ENCODE results near the gene SEC23B.

The SEC23B gene

GRCh38 chr20:18567739-18568091 is 60.0 kb downstream of the SEC23B start:
- TF ChIP-seq, protein P1, sequence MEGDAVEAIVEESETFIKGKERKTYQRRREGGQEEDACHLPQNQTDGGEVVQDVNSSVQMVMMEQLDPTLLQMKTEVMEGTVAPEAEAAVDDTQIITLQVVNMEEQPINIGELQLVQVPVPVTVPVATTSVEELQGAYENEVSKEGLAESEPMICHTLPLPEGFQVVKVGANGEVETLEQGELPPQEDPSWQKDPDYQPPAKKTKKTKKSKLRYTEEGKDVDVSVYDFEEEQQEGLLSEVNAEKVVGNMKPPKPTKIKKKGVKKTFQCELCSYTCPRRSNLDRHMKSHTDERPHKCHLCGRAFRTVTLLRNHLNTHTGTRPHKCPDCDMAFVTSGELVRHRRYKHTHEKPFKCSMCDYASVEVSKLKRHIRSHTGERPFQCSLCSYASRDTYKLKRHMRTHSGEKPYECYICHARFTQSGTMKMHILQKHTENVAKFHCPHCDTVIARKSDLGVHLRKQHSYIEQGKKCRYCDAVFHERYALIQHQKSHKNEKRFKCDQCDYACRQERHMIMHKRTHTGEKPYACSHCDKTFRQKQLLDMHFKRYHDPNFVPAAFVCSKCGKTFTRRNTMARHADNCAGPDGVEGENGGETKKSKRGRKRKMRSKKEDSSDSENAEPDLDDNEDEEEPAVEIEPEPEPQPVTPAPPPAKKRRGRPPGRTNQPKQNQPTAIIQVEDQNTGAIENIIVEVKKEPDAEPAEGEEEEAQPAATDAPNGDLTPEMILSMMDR (IDR thresholded peaks at IDR 0.05; ENCODE audit: control insufficient read depth, extremely low read depth, insufficient read depth): no peak
- DNase-seq (ENCODE audit: low read depth): no peak

GRCh38 chr20:18571009-18571408 is 63.3 kb downstream of the SEC23B start:
- no peak overlapping the region for H3K4me3 ChIP-seq (ENCODE audit: low read depth, low read length)
- no peak for DNase-seq (ENCODE audit: low read depth)
- TF ChIP-seq, protein P1 (IDR thresholded peaks at IDR 0.05; ENCODE audit: control insufficient read depth, extremely low read depth, insufficient read depth): no peak

More at GRCh38 chr20:18567739-18568091, 60.0 kb downstream of the SEC23B start:
- H3K4me3 ChIP-seq (ENCODE audit: low read depth, low read length): peak overlapping the region; percentile 79

DNA sequence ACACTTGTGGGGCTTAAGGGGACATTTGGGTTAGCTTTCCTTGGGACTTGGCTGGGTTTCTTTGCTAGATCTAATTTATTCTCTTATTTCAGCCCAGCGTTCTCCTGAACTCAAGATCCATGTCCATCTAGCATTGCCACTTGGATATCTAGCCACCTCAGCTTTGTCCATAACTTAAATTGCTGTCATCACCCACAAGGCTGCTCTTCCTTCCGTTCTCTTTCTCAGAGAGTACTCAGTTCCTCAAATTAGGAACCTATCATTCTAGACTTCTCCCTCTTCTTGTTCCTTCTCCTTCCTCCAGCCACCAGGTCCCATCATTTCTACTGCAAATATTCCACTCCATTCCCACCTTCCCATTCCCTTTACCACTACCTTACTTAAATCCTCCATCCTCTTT is 63.8 kb downstream of the SEC23B start:
- no peak for DNase-seq (ENCODE audit: low read depth)
- TF ChIP-seq, protein P1 (IDR thresholded peaks at IDR 0.05; ENCODE audit: control insufficient read depth, extremely low read depth, insufficient read depth): no peak
- H3K4me3 ChIP-seq (ENCODE audit: low read depth, low read length): no peak overlapping the region

DNA sequence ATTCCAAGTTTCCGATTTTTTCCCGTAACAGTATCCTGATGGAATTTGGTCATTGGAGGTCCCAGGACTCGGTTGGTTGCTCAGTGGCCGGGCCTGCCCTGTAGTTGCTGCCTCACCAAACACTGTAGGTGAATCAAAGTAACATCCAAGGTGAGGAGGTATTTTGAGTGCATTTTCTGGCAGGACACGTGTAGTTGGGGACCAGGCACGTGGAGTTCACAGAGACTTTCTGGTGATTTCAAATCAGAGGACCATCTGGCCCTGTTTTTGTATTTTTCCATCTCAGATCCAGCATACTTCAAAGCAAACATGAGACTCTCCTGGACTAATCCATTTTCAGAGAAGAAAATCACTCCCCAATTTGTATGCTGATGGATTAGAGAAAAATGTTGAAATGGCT is 70.2 kb downstream of the SEC23B start:
- no peak overlapping the region for H3K4me3 ChIP-seq (ENCODE audit: low read depth, low read length)
- DNase-seq (ENCODE audit: low read depth): no peak
- TF ChIP-seq, protein P1 (IDR thresholded peaks at IDR 0.05; ENCODE audit: control insufficient read depth, extremely low read depth, insufficient read depth): no peak

DNA sequence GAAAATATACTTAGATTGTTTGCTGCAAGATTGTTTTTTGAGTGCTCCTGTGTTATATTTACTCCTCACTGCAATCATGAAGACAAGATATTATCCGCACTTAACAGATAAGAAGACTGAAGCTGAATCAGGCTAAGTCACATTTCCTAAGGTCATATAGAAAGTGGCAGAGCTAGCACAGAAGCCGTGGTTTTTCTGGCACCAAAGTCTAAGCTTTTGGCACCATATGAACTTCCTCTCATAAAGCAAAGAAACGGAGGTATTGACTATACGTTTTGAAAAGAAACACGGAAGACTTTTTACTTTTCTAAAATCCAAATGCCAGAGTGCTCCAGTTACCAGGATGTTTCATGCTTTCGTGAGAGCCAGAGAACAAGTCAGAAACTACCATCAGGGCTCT is 70.8 kb downstream of the SEC23B start:
- TF ChIP-seq, protein P1 (IDR thresholded peaks at IDR 0.05; ENCODE audit: control insufficient read depth, extremely low read depth, insufficient read depth): no peak
- H3K4me3 ChIP-seq (ENCODE audit: low read depth, low read length): no peak overlapping the region
- DNase-seq (ENCODE audit: low read depth): no peak

DNA sequence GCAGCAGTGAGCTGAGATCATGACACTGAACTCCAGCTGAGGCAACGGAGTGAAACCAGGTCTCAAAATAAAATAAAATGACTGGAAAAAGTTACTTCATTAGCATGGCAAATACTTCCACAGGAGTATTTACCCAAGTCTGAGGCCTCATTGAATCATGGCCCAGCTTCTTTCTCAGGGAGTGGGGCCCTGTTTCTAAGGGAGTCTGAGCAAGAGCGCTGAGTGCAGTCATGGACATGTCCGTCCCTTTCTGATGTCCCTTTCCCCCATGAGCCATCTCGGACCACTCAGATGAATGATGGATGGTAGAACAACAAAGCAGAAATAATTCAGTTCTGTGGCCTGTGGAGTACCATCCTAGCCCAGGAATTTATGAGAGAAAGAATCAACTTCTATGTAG is 72.3 kb downstream of the SEC23B start:
- H3K4me3 ChIP-seq (ENCODE audit: low read depth, low read length): no peak overlapping the region
- no peak for DNase-seq (ENCODE audit: low read depth)
- TF ChIP-seq, protein P1 (IDR thresholded peaks at IDR 0.05; ENCODE audit: control insufficient read depth, extremely low read depth, insufficient read depth): no peak

- DNase-seq (ENCODE audit: low read depth): no peak
- no peak overlapping the region for H3K4me3 ChIP-seq (ENCODE audit: low read depth, low read length)
- TF ChIP-seq, protein P1 (IDR thresholded peaks at IDR 0.05; ENCODE audit: control insufficient read depth, extremely low read depth, insufficient read depth): no peak
Observed at GRCh38 chr20:18585134-18585533, 77.4 kb downstream of the SEC23B start.

Measured in LNCaP clone FGC (cell line).